GM12878 (cell line): ENCODE results near the gene NPM3. TPM values are rescaled to one million over a fixed set of nuclear protein-coding genes. Genes with fewer than 3 reads are reported as not detected.

Experiments
- ATAC-seq: fragments of 200-7000 bp; cut with Tn5 transposase; 3 replicates; pipeline ENCODE4 v1.9.1; 2020; ENCODE audit warnings: mild to moderate bottlenecking, moderate library complexity
- BruUV-seq: library from RNA; stranded (reverse); fragments of 400-500 nt; replicated peaks from 2 replicates; lab custom pipeline; 2021; lab: Mats Ljungman, UMichigan
- CTCF ChIA-PET: fragments of 300-600 bp; sonication (Branson Sonifier 250); formaldehyde crosslinking; extraction: SDS; loops from one replicate; lab custom pipeline; 2021; ENCODE audit warnings: inconsistent platforms; lab: Yijun Ruan, JAX
- POLR2A ChIA-PET: fragments of 350-600 bp; formaldehyde crosslinking; extraction: SDS; loops from one replicate; lab custom pipeline; 2021; ENCODE audit warnings: inconsistent platforms; lab: Charles Lee
- RAD21 ChIA-PET: fragments of 300-600 bp; sonication (Branson Sonifier 250); formaldehyde crosslinking; loops from one replicate; lab custom pipeline; 2023; ENCODE audit warnings: antibody characterized with exemption; ENCODE audit not compliant: unreplicated experiment; lab: Charles Lee
- SMC1A ChIA-PET: fragments of 300-600 bp; sonication (Branson Sonifier 250); formaldehyde crosslinking; loops from one replicate; lab custom pipeline; 2023; ENCODE audit not compliant: unreplicated experiment, uncharacterized antibody; lab: Charles Lee
- DNase-seq: peaks from one replicate; pipeline ENCODE4 v3.0.0-alpha.2; 2011; ENCODE audit warnings: low read depth, low spot score
- FAIRE-seq: peaks from 3 replicates; lab custom pipeline; 2011; peaks lifted over from hg19 to GRCh38; lab: Jason Lieb, UNC
- H2AFZ ChIP-seq: 2 replicates; pipeline ENCODE4 v1.6.0; 2011; ENCODE audit warnings: low read depth, low read length, control low read depth; ENCODE audit not compliant: control insufficient read depth
- H3K27ac ChIP-seq: 2 replicates; pipeline ENCODE4 v1.5.1; 2011; ENCODE audit warnings: control low read depth; ENCODE audit not compliant: control insufficient read depth, insufficient read depth
- H3K27me3 ChIP-seq, 2 experiments: replicated peaks in 1 of 2; 2 replicates each; pipeline versions ENCODE4 v1.6.0 to v1.6.1; 2011; ENCODE audit warnings: low read length in 1 of 2; ENCODE audit not compliant: control insufficient read depth in 2 of 2, insufficient read depth in 2 of 2
- H3K36me3 ChIP-seq, 2 experiments: 2 replicates each; pipeline ENCODE4 v1.5.1; 2011; ENCODE audit warnings: low read length in 1 of 2; ENCODE audit not compliant: control insufficient read depth in 2 of 2, insufficient read depth in 2 of 2
- H3K4me1 ChIP-seq: 2 replicates; pipeline ENCODE4 v1.6.1; 2011; ENCODE audit warnings: mild to moderate bottlenecking, low read length, moderate library complexity, mixed read lengths; ENCODE audit not compliant: control insufficient read depth, insufficient read depth
- H3K4me2 ChIP-seq: 2 replicates; pipeline ENCODE4 v1.6.0; 2011; ENCODE audit warnings: control low read depth; ENCODE audit not compliant: control insufficient read depth, insufficient read depth
- H3K4me3 ChIP-seq: fragments of 200-600 bp; sonication (generic); 2 replicates; pipeline ENCODE4 v1.5.1; 2016
- H3K79me2 ChIP-seq: 2 replicates; pipeline ENCODE4 v1.6.0; 2011; ENCODE audit warnings: low read length; ENCODE audit not compliant: control insufficient read depth, insufficient read depth
- H3K9ac ChIP-seq: 2 replicates; pipeline ENCODE4 v1.8.0; 2011; ENCODE audit warnings: low read length, control low read depth, mixed read lengths; ENCODE audit not compliant: control insufficient read depth, insufficient read depth
- H3K9me3 ChIP-seq: replicated peaks from 3 replicates; pipeline ENCODE4 v1.5.1; 2011; ENCODE audit warnings: mild to moderate bottlenecking, low read length; ENCODE audit not compliant: control insufficient read depth, insufficient read depth
- H4K20me1 ChIP-seq: 2 replicates; pipeline ENCODE4 v1.6.0; 2011; ENCODE audit not compliant: control insufficient read depth, insufficient read depth
- CTCF ChIP-seq, 3 experiments: IDR thresholded peaks in 2 of 3; conservative IDR thresholded peaks in 1 of 3; 2 replicates each; pipeline ENCODE4 v1.5.1; 2011; ENCODE audit warnings: low read depth in 3 of 3, low read length in 3 of 3, mild to moderate bottlenecking in 3 of 3, control low read depth in 2 of 3, moderate library complexity in 2 of 3, inconsistent platforms in 1 of 3, mixed read lengths in 1 of 3; ENCODE audit not compliant: control insufficient read depth in 2 of 3, insufficient read depth in 1 of 3; ENCODE audit errors: extremely low read depth in 1 of 3
- DPF2 ChIP-seq: fragments of 450-650 bp; IDR thresholded peaks from 2 replicates; pipeline ENCODE4 v1.6.1; 2017; ENCODE audit warnings: mild to moderate bottlenecking
- E4F1 ChIP-seq: fragments of 450-650 bp; IDR thresholded peaks from 2 replicates; pipeline ENCODE4 v1.6.1; 2018; ENCODE audit warnings: borderline replicate concordance, mild to moderate bottlenecking; ENCODE audit not compliant: partially characterized antibody
- HDAC2 ChIP-seq: fragments of 200-600 bp; sonication (generic); IDR thresholded peaks from 2 replicates; pipeline ENCODE4 v1.6.1; 2017
- IRF3 ChIP-seq: fragments of 450-650 bp; IDR thresholded peaks from 2 replicates; pipeline ENCODE4 v1.6.1; 2014; ENCODE audit warnings: mild to moderate bottlenecking
- MTA3 ChIP-seq: IDR thresholded peaks from 2 replicates; pipeline ENCODE4 v1.6.1; 2012; ENCODE audit warnings: low read length, inconsistent platforms, borderline replicate concordance
- NFIC ChIP-seq: IDR thresholded peaks from 2 replicates; pipeline ENCODE4 v1.6.1; 2012; ENCODE audit warnings: low read depth, mild to moderate bottlenecking, inconsistent platforms, low read length, moderate library complexity
- NFYB ChIP-seq: IDR thresholded peaks from 2 replicates; pipeline ENCODE4 v1.6.1; 2011; ENCODE audit warnings: low read depth, mild to moderate bottlenecking, low read length, improper control_type of control experiment, moderate library complexity; ENCODE audit not compliant: insufficient read depth
- SMAD5 ChIP-seq: IDR thresholded peaks from 2 replicates; pipeline ENCODE4 v1.6.1; 2016; ENCODE audit warnings: antibody characterized with exemption, low read depth
- ZNF207 ChIP-seq: fragments of 450-650 bp; IDR thresholded peaks from 2 replicates; pipeline ENCODE4 v1.6.1; 2014; ENCODE audit warnings: antibody characterized with exemption, mild to moderate bottlenecking, borderline replicate concordance
- ZNF384 ChIP-seq: IDR thresholded peaks from 2 replicates; pipeline ENCODE4 v1.6.1; 2012; ENCODE audit warnings: low read depth, mild to moderate bottlenecking, low read length, improper control_type of control experiment, borderline replicate concordance
- WGBS: methylation state at CpG from one replicate; pipeline ENCODE4 v1.1.6; 2016; ENCODE audit warnings: low lambda C conversion rate; ENCODE audit not compliant: insufficient replicate concordance, insufficient coverage; ENCODE audit errors: missing lambda C conversion rate; 5-methylcytosine and 5-hydroxymethylcytosine counted together
- in situ Hi-C: fragments of 300-500 bp; cut with MboI; formaldehyde crosslinking; loops from 9 replicates; pipeline ENCODE4 v1.14.3; 2018; ENCODE audit warnings: mixed read lengths
- intact Hi-C: fragments of 100-400 bp; cut with micrococcal nuclease; formaldehyde crosslinking; loops from one replicate; pipeline ENCODE4 v1.14.2; 2022; ENCODE audit not compliant: unreplicated experiment
- polyA plus RNA-seq, 11 experiments: library from polyadenylated mRNA; depleted of rRNA in 4 of 11; unstranded in 6 of 11; stranded (reverse) in 5 of 11; fragments of >200 nt; fragmentation: Nextera tagmentation in 4 of 11; fragmentation: Illumina TruSeq in 1 of 11; extraction: Ambion mirVana in 4 of 11; extraction: Trizol in 1 of 11; gene quantifications; 1 replicate in 1 of 11; 2 replicates in 10 of 11; pipeline versions ENCODE4 v1.2.1 to v1.2.3, GENCODE V29; 2011 to 2016; ENCODE audit warnings: inconsistent platforms in 2 of 11, missing spikeins in 2 of 11, low read depth in 1 of 11
- total RNA-seq, 4 experiments: library from RNA; depleted of rRNA in 3 of 4; stranded (reverse); fragments of >200 nt in 3 of 4; fragmentation: Illumina TruSeq in 1 of 4; extraction: Trizol in 1 of 4; gene quantifications; 2 replicates each; pipeline versions ENCODE4 v1.2.1 to v1.2.3, GENCODE V29; 2013 to 2021
- TF ChIP-seq, protein P1 (sequence below): fragments of 450-650 bp; IDR thresholded peaks from 2 replicates; pipeline ENCODE4 v1.6.1; 2017; ENCODE audit warnings: low read depth, mild to moderate bottlenecking, moderate library complexity
- TF ChIP-seq, protein P2 (sequence below): fragments of 150-350 bp; IDR thresholded peaks from 2 replicates; pipeline ENCODE4 v1.6.1; 2014; ENCODE audit warnings: mild to moderate bottlenecking, low read depth, low read length

Gene NPM3
- total and polyA plus RNA-seq, 10 of the 15 experiments (the other 5 are each of a cell fraction or from before 2014, with no cell fraction given) = 13.0 to 171 (median 93.3) TPM

- ChIA-PET SMC1A (interaction anchor here (0.8 to 1.0 kb wide), 3 partner anchors 9 to 22 kb away, joined by 3 to 4 read pairs (median 4); no protein-coding TSS in a partner anchor), RAD21 (no interaction called here), POLR2A (interaction anchor here (0.6 kb wide), 1 partner anchor 337 kb away, joined by 3 read pairs; no protein-coding TSS in a partner anchor), CTCF (interaction anchor here (0.6 to 1.1 kb wide), 3 partner anchors 55 to 535 kb away, joined by 3 to 4 read pairs (median 3); no protein-coding TSS in a partner anchor)
- FAIRE-seq (no peak), DNase-seq (no peak), ATAC-seq (no peak)
- Histone ChIP-seq H3K4me2 (no peak overlapping the region), H3K36me3 (no peaks in the 10 kb centered on the region), H3K4me3 (no peak overlapping the region), H2AFZ (no peak overlapping the region), H3K27ac (no peak overlapping the region), H3K79me2 (no peaks in the 10 kb centered on the region), H3K9me3 (no peaks in the 10 kb centered on the region), H3K9ac (no peak overlapping the region), H3K27me3 (no peaks in the 10 kb centered on the region; a peak in 1 of 4 replicates), H3K4me1 (no peaks in the 10 kb centered on the region), H4K20me1 (no peaks in the 10 kb centered on the region)
- no TSS peak for BruUV-seq
- 60% methylated on average over 19 of the region's 19 CpGs for WGBS
- in situ Hi-C loops (no loop called here), intact Hi-C loops (no loop called here)
- TF ChIP-seq HDAC2 (no peak), IRF3 (no peak), ZNF384 (no peak), MTA3 (no peak), CTCF (IDR thresholded peaks at IDR 0.05 in 2 of 3, conservative IDR thresholded peaks at IDR 0.05 in 1 of 3; ENCODE audit: control insufficient read depth in 2 of 3, extremely low read depth in 1 of 3, insufficient read depth in 1 of 3, low read depth in 3 of 3, low read length in 3 of 3) (no peak), DPF2 (no peak), E4F1 (no peak), NFIC (no peak), NFYB (no peak), SMAD5 (no peak), ZNF207 (no peak)
- TF ChIP-seq, protein P1, sequence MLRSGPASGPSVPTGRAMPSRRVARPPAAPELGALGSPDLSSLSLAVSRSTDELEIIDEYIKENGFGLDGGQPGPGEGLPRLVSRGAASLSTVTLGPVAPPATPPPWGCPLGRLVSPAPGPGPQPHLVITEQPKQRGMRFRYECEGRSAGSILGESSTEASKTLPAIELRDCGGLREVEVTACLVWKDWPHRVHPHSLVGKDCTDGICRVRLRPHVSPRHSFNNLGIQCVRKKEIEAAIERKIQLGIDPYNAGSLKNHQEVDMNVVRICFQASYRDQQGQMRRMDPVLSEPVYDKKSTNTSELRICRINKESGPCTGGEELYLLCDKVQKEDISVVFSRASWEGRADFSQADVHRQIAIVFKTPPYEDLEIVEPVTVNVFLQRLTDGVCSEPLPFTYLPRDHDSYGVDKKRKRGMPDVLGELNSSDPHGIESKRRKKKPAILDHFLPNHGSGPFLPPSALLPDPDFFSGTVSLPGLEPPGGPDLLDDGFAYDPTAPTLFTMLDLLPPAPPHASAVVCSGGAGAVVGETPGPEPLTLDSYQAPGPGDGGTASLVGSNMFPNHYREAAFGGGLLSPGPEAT = no peak
- TF ChIP-seq, protein P2, sequence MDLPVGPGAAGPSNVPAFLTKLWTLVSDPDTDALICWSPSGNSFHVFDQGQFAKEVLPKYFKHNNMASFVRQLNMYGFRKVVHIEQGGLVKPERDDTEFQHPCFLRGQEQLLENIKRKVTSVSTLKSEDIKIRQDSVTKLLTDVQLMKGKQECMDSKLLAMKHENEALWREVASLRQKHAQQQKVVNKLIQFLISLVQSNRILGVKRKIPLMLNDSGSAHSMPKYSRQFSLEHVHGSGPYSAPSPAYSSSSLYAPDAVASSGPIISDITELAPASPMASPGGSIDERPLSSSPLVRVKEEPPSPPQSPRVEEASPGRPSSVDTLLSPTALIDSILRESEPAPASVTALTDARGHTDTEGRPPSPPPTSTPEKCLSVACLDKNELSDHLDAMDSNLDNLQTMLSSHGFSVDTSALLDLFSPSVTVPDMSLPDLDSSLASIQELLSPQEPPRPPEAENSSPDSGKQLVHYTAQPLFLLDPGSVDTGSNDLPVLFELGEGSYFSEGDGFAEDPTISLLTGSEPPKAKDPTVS = no peak
Measured at GRCh38 chr10:101749047-101750016, 33.9 kb downstream of the NPM3 start.
